Left lobe of liver (tissue), 2 donors: Measurements from ENCODE around the gene ZBTB39. TPM values are rescaled to one million over a fixed set of nuclear protein-coding genes. Genes with fewer than 3 reads are reported as not detected.

Experiments used
- ATAC-seq: fragments of 200-7000 bp; cut with Tn5 transposase; one replicate; pipeline ENCODE4 v1.9.1; 2020; ENCODE audit warnings: mild to moderate bottlenecking, moderate library complexity
- DNase-seq: peaks from one replicate; pipeline ENCODE4 v3.0.0-alpha.2; 2020; ENCODE audit warnings: low spot score
- total RNA-seq: library from RNA; stranded (reverse); gene quantifications from one replicate; pipeline ENCODE4 v1.2.1, GENCODE V29; 2021
- donor health status: DM: no; HTN: no; CAD: no; lungs with moderate emphysema.
- donor health status: DM: no; HTN: yes; CAD: no.

ZBTB39 gene
- total RNA-seq, 1 donor from 2014 or later = 3.5 TPM

DNA sequence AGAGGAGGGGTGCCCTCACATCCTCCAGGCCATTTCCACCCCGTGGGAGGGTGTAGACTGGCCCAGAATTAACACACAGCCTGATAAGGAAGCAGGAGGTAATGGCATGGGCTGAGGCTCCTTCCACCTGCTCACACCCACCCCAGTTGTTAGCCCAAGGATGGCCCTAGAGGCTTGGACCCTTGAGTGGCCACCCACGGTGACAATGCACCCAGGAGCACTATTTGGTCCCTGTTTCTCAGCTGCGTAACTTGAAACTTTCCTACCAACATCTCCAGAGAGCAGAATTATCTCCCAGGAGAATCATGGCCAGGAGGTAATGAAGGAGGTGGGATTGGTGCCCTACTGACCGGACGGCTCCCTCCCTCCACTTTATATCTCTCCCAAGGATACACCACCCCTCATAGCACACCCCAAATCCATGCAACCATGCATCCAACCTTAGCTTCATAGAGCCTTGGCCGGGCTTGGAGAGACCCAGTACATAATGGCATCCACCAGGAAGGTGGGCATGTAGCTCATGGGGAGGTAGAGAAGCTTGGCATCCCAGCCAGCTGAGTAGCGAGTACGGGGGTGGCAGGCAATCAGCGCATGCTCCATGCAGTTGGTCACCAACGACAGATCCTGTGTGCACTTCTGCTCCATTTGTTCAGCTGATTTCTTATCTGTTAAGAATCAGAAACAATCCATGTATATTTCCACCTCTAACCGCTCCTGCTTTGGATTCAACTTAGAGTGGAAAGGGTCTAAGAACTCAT, 54.6 kb downstream of the ZBTB39 start:
- ATAC-seq (no peak), DNase-seq (no peak)

GRCh38 chr12:56948881-56949280, 57.5 kb downstream of the ZBTB39 start:
- DNase-seq (no peak), ATAC-seq (no peak)

Other genes starting within 250 kb of the ZBTB39 start
- 554 TPM for gene HSD17B6, start 243.2 kb downstream of the ZBTB39 start, total RNA-seq
- not detected for gene SDR9C7, start 72.1 kb downstream of the ZBTB39 start, total RNA-seq
- gene RDH16, start 48.9 kb downstream of the ZBTB39 start, total RNA-seq = 162 TPM
- not detected for gene TAC3, start 10.0 kb upstream of the ZBTB39 start, total RNA-seq
- 0.28 TPM for gene MYO1A, start 43.6 kb upstream of the ZBTB39 start, total RNA-seq
- 5.3 TPM for gene NEMP1, start 72.2 kb upstream of the ZBTB39 start, total RNA-seq
- 12.9 TPM for gene NAB2, start 82.6 kb upstream of the ZBTB39 start, total RNA-seq
- gene STAT6, start 104.8 kb upstream of the ZBTB39 start, total RNA-seq = 97.6 TPM
- 370 TPM for gene LRP1, start 121.9 kb upstream of the ZBTB39 start, total RNA-seq
- gene LRP1-AS, start 141.1 kb upstream of the ZBTB39 start, total RNA-seq = not detected
- gene NXPH4, start 210.2 kb upstream of the ZBTB39 start, total RNA-seq = 0.13 TPM
- gene SHMT2, start 223.2 kb upstream of the ZBTB39 start, total RNA-seq = 242 TPM
- 2.3 TPM for gene STAC3, start 244.6 kb upstream of the ZBTB39 start, total RNA-seq